GM13976 (cell line): Measurements from ENCODE around the gene RSPH10B2.
"Not testable (repeated sequence)": the region's sequence is repeated elsewhere in the genome, so short reads cannot be mapped to it uniquely, and the experiment has no call there.

Experiments used
- DNase-seq: peaks from one replicate; pipeline ENCODE4 v3.0.0; 2012; ENCODE audit warnings: low spot score
- in situ Hi-C: fragments of 300-500 bp; cut with MboI; formaldehyde crosslinking; loops from one replicate; pipeline ENCODE4 v1.12.0; 2022; ENCODE audit warnings: low sequenced_read_pairs, mixed read lengths, inconsistent platforms; ENCODE audit not compliant: unreplicated experiment
- TF ChIP-seq, protein P1 (sequence below): IDR thresholded peaks from 2 replicates; pipeline ENCODE4 v1.5.1; 2012; ENCODE audit warnings: borderline replicate concordance, mild to moderate bottlenecking; ENCODE audit not compliant: insufficient read depth; ENCODE audit errors: extremely low read depth, missing control alignments, control extremely low read depth

RSPH10B2 gene

DNA sequence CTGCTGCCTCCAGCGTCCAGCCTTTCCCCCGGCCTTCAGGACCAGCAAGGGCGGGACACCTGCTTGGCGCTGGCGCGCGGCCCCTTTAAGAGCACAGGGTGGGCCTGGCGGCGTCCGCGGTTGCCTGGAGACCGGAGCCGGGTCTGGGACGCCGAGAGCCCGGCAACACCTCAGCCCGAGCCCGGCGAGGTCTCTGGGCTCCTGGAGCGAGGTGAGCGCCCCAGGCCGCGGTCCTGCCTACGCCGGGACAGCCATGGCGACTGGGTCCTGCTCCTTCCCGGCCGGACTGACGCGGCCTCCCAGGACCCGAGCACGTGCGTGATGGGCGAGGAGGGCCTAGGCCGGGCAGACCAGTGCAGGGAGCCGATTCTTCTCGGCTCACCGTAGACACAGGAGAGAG is at the start of gene RSPH10B2:
RSPH10B2 (plus strand) TSS at position 140 of the 400 bp plus-strand sequence. CDS start 3,575 bp downstream, outside the sequence.
- DNase-seq, in situ Hi-C loops: not testable (repeated sequence)

DNA sequence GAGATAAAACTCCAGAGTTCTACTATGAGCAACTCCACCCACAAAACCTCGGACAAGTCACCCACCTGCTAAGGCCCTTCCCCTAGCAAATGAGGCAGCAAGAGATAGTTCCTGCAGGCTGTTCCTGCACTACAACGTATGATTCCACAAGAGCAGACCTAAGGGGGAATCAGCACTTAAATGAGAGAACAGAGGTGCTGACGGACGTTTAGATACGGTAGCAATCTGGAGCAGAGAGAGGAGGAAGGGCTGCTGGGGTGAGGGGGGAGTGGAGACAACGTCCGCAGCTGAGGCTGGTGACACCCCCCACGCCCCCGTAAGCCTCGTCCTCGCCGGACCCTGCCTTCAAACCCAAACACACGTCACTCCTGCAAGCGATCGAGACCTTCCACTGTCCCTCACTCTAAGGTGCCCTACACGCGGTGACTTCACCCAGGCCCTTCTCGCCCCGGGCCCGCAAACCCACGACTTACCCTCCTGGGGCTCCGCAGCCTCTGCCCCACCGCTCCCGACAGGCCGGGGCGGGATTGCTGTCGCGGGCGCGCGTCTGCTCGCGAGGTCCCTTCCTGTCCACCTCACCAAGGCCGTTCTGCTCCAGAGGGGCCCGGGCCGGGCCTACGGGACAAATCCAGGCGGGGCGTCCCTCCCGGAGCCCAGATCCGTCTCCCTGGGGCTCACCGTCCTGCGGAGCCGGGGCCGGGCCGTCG is 47.8 kb upstream of the RSPH10B2 start:
- TF ChIP-seq, protein P1, sequence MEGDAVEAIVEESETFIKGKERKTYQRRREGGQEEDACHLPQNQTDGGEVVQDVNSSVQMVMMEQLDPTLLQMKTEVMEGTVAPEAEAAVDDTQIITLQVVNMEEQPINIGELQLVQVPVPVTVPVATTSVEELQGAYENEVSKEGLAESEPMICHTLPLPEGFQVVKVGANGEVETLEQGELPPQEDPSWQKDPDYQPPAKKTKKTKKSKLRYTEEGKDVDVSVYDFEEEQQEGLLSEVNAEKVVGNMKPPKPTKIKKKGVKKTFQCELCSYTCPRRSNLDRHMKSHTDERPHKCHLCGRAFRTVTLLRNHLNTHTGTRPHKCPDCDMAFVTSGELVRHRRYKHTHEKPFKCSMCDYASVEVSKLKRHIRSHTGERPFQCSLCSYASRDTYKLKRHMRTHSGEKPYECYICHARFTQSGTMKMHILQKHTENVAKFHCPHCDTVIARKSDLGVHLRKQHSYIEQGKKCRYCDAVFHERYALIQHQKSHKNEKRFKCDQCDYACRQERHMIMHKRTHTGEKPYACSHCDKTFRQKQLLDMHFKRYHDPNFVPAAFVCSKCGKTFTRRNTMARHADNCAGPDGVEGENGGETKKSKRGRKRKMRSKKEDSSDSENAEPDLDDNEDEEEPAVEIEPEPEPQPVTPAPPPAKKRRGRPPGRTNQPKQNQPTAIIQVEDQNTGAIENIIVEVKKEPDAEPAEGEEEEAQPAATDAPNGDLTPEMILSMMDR, result no peak
- in situ Hi-C loops, result no loop called here
- peak; percentile 37 for DNase-seq

DNA sequence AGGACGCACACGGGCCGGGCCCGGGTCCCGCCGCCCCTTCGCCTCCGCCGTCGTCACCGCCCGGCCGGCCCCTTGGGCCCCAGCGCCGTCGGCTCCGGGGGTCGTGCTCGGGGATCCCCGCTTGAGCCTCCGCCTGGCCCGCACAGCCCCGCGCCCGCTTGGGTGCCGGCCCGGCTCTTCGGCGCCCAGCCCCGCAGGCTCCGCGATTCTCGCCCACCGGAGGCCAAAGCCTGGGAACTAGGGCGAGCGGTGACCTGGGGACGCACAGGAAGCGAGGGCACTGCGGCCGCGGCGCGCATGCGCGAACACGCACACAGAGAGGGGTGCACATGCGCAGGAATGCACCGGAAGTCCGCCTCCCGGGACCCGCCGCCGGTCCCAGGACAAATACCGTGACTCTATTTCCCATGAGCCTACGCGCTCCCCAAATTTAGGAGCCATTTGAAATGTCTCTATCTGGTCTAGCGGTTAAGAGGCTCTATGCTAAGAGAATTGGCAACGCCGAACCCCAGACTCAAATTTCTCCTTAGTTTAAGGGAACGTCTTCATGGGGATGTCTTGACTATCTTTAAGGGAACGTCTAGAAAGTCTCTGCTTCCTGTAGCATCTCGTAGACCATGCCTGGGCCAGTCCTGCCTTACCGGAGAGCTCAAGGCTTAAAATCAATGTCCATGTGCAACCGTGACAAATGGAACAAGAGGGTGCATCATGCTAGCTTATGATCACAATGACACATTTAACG is 47.1 kb upstream of the RSPH10B2 start, which contains the start of gene ZNF12:
ZNF12 (minus strand) TSS at position 282 of the 742 bp plus-strand sequence. CDS start 1,774 bp downstream, outside the sequence.
- in situ Hi-C loops, result no loop called here
- TF ChIP-seq, protein P1, result no peak

DNA sequence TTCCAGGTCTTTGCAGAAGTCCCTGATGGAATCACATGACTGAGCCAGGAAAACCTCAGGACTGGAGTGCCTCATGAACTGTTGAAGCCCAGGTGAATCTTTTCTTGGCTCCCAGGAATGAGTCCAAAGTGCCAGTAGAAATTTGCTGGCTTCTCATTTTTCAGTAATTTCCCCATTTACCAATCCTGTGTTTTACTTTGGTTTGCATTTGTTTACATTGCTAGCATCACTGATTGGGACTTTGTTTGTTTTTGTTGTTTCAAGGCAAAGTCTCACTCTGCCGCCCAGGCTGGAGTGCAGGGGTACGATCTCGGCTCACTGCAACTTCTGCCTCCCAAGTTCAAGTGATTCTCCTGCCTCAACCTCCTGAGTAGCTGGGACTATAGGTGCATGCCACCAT is 45.6 kb upstream of the RSPH10B2 start:
- TF ChIP-seq, protein P1, result no peak
- in situ Hi-C loops, result no loop called here
- no peak for DNase-seq

More for the DNA sequence above, 47.1 kb upstream of the RSPH10B2 start, which contains the start of gene ZNF12:
- peak; percentile 96 for DNase-seq

DNA sequence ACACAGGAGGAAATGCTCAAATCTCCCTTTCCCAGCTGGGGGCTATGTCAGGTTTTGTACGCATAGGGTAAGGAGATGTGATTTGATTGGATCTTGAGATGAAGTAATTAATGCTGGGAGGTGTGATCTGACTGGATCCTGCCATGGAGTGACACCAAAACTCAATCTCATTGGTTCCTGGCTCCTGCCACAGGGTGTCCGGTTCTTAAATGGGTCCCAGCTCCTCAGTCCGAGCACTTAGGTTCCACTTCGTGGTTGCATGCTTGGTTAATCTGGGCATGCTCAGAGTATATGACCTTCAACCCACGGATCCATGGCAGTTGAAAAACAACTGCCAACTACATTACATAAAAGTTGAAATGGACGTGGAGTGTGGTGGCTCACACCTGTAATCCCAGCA is 44.1 kb upstream of the RSPH10B2 start:
- TF ChIP-seq, protein P1, result no peak
- DNase-seq, result no peak
- in situ Hi-C loops, result no loop called here

DNA sequence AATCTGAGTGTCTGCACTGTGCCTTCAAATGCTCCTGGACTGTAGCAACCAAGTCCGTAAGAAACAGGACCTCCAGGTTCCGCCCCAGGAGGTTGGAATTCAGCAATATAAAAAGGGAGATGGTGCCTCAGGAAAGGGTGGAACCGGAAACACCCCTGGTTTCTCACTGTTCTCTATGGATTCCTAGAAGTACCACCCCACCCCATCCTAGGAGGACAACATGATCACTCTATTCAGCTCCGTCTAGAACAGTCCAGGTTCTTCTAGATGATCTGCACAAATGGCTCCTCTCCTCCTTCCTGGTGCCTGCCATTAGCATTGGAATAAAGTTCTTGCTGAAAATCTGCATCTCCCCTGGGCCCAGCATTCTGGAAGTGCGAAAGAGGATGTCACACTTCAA is 39.5 kb upstream of the RSPH10B2 start:
- in situ Hi-C loops, result no loop called here
- TF ChIP-seq, protein P1, result no peak
- no peak for DNase-seq

DNA sequence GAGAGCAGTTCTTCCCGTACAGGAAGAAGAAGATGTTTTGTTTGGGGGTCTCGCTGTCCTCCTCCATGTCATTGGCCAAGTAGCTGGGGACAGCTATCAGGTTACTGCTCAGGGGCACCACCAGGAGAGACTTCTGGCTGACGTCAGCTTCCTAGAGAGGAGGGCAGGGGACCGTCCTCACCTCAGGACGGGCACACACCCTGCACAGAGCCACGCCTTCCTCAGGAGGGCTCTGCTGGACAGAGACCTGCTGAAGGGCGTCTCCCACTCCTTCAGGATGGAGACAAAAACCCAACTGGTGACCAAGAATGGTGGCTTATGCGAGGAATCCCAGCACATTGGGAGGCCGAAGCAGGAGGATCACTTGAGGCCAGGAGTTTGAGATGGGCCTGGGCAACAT is 38.0 kb upstream of the RSPH10B2 start:
- DNase-seq, in situ Hi-C loops: not testable (repeated sequence)
